Fibroblast of skin of scalp (primary cell): ENCODE measurements around the gene PRICKLE3. TPM values are rescaled to one million over a fixed set of nuclear protein-coding genes. Genes with fewer than 3 reads are reported as not detected.

Source experiments
- DNase-seq: peaks from one replicate; pipeline ENCODE4 v3.0.0-alpha.2; 2013
- polyA plus RNA-seq, 2 experiments: library from polyadenylated mRNA; unstranded; fragments of 120-200 nt; gene quantifications; one replicate each; pipeline ENCODE4 v1.2.1, GENCODE V29; 2013; ENCODE audit not compliant: insufficient read length in 2 of 2

Gene PRICKLE3
- polyA plus RNA-seq (2013, experiment 1 of 2; ENCODE audit: insufficient read length), result 10.0 TPM
- 7.9 TPM for polyA plus RNA-seq (2013, experiment 2 of 2; ENCODE audit: insufficient read length)

- peak; percentile 72 for DNase-seq
These were observed at the start of gene PRICKLE3 for GRCh38 chrX:49186125-49187027. TSS of gene PRICKLE3 (minus strand) at chrX:49186373. CDS start at chrX:49186297, 76 bp downstream.

DNA sequence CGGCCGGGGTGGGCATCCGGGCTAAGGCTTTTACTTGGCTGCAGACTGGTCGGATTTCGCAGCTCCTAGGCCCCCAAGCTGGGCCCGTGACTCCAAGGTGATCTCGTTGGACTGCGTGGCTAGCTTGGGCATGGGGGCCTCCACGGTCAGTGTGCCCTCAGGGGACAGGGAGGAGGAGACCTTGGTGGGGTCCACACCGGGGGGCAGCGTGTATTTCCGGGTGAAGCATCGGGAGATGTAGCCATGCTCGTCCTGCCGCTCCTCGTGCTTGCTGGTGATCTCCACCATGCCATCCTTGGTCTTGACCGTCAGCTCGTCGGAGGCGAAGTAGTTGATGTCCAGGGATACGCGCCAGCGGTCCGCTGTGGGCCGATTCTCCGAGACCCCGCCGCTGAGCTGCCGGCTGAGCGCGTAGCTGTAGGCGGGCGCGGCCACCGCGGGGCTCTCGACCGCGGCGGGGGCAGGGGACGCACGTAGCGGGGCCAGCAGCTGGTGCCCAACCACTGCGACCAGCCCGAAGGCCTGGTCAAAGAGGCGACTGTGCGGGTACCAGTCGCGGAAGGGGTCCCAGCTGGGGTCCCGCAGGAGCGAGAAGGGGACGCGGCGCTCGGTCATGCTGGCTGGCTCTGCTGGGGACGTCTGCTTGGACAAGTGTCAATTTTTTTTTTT is 47.8 kb upstream of the PRICKLE3 start:
- no peak for DNase-seq

- no peak for DNase-seq
These were observed 47.0 kb upstream of the PRICKLE3 start, which contains the start of gene CACNA1F for GRCh38 chrX:49233176-49233575. TSS of gene CACNA1F (minus strand) at chrX:49233340. CDS start at chrX:49233309, 31 bp downstream.

DNA sequence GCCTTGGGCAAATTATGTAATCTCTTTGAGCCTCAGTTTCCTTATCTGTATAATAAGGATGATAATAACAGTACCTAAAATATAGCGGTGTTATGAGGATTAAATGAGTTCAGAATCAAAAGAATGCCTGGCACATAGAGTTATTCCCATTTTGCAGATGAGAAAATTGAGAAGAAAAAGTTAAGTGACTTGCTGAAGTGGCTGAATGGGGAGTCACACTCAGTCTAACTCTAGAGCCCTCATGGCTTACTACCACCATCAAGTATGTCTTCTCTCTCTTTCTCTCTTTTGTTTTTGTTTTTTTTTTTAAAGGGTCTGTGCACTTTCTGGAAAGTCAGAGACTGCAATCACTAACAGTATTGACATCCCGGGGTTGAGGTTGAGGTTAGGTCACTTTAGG is 46.4 kb upstream of the PRICKLE3 start:
- no peak for DNase-seq

- no peak for DNase-seq
These were observed 45.3 kb upstream of the PRICKLE3 start for GRCh38 chrX:49231333-49232000.

- no peak for DNase-seq
These were observed 44.5 kb upstream of the PRICKLE3 start for GRCh38 chrX:49230500-49231232.

DNA sequence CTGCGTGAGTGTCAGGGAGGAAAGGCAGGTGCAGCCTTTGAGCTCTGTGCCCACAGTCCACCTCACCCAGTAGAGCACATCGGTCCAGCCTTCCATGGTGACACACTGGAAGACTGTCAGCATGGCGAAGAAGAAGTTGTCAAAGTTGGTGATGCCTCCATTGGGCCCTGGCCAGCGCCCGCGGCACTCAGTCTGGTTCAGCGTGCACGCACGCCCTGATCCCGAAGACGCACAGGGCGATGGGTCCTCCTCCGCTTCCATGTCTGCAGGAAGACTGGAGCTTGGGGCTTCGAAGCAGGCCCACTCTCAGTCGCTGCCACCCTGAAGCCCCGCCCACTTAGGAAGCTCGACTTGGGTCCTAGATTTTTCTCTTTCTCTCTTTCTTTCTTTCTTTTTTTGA is 42.0 kb upstream of the PRICKLE3 start:
- DNase-seq, result no peak

DNA sequence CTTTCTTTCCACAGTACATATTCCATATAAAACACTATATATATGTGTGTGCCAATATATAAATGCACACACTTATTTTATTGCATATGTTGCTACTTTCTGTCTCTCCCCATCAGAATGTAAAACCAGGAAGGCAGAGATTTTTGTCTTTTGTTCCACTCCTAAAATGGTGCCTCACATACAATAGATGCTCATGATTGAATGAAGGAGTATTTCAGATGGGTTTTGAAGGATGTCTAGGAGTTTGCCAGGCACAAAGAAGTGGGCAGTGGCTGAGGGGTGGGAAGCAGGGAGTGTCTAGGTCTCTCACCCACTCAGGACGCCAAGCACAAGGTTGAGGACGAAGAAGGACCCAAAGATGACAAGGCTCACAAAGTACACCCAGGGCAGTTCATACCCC is 41.6 kb upstream of the PRICKLE3 start:
- no peak for DNase-seq

- no peak for DNase-seq
These were observed 40.8 kb upstream of the PRICKLE3 start for GRCh38 chrX:49226946-49227345.

- DNase-seq, result no peak
These were observed 39.7 kb upstream of the PRICKLE3 start for GRCh38 chrX:49225858-49226257.

GRCh38 chrX:49221868-49222267 is 35.7 kb upstream of the PRICKLE3 start:
- no peak for DNase-seq

- DNase-seq, result no peak
These were observed 33.9 kb upstream of the PRICKLE3 start for GRCh38 chrX:49220100-49220499.

DNA sequence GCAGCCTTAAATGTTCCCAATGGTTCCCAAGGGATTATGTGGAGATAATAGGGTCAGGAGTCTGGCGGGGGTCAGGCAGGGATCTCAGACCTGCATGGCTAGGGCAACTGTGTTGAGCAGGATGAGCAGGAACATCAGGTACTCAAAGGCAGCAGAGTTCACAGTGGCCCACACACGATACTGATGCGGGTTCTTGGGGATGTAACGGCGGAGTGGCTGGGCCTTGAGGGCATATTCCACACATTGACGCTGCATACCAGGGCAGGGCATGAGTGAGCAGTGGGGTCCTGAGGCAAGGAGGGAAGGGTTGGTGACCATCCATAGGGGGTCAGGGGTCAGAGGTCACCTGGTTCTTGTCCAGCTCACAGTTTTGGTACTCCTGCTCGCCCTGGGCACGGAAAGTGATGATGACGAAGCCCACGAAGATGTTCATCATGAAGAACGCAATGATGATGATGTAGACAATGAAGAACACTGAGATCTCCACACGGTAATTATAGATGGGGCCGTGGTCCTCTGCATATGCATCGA is 28.9 kb upstream of the PRICKLE3 start:
- DNase-seq, result no peak

- no peak for DNase-seq
These were observed 28.2 kb upstream of the PRICKLE3 start for GRCh38 chrX:49214416-49214815.

GRCh38 chrX:49212861-49213260 is 26.7 kb upstream of the PRICKLE3 start:
- DNase-seq, result no peak

DNA sequence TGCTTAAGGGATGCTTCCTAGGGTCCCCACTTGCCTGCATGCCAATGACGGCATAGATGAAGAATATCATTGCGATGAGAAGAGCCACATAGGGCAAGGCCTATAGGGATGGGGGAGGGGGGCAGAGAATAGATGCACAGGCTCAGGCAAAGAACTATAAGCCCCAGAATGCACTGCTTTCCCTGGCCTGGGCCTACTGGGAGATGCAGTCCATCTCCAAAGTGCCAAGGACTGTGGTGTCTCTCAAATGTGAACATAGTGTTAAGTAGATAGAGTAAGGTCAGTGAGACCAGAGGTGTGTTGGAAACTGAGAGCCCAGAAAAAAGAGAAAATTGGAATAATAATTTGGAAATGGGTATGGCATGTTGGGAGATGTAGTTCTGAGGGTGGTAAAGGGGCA is 26.0 kb upstream of the PRICKLE3 start:
- DNase-seq, result no peak

GRCh38 chrX:49211074-49211473 is 24.9 kb upstream of the PRICKLE3 start:
- no peak for DNase-seq

DNA sequence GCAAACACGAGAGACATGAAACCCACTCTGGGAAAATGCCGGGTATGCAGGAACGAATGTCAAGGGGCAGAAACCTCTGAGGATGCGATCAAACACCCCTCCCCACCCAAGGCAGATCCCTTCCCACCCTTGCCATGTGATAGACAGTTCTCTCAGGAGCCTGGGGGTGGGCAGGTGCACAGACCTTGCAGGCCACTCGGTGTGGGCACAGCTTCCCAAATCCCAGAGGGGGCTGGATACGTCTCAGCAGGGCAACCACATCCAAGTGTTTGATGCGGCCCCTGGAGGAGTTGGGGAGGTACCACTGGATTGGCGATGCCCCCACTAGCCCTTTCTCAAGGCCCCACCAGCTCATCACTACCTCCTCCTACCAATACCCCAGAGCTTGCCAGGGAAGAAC is 24.2 kb upstream of the PRICKLE3 start:
- DNase-seq, result no peak

GRCh38 chrX:49209434-49210251 is 23.5 kb upstream of the PRICKLE3 start:
- DNase-seq, result no peak

DNA sequence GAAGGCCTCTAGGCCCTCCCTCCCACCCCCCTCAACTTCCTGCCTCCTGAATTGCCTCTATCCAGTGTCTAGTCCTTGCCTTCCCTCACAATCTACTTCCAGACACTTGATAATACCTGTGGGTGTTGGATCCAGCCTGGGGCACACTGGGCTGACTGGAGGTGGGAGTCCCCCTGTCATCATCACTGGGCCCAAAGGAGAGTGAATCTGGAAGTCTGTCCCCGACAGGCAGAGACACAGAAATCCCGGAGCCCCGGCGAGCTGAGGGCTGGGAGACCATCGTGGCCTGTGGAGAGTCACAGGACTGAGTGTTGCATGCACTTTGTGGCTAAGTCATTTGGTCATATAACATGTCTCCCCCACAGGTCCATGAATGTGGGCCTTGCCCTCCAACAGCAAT is 22.2 kb upstream of the PRICKLE3 start:
- DNase-seq, result no peak

DNA sequence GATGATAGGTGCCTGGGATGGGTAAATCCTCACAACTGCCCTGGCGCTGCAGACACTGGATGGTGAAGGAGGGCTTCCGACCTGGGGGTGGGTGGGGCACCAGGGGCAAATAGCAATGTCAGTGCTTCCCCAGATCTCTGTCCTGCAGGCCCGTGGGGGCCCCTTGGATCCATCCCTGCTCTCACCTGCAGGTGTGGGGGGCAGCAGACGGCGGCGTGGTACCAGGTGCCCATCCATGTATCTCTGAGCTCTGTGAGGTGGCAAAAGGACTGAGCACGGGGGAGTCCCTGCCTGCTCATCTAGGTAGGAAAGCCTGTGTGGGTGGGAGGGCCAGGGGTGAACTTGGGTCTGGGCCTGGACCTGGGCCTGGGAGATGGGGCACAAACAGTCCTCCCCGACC is 20.4 kb upstream of the PRICKLE3 start:
- no peak for DNase-seq
